H1 (cell line): ENCODE data around the gene PTRH1. TPM values are rescaled to one million over a fixed set of nuclear protein-coding genes. Genes with fewer than 3 reads are reported as not detected.
A peak's percentile ranks its signal among the peaks of the same experiment; 100 is the strongest.

ENCODE experiments used
- CTCF ChIA-PET: fragments of 300-600 bp; sonication (Branson Sonifier 250); formaldehyde crosslinking; loops from one replicate; lab custom pipeline; 2021; ENCODE audit not compliant: partially characterized antibody; lab: Charles Lee
- POLR2A ChIA-PET: fragments of 300-600 bp; sonication (Branson Sonifier 250); formaldehyde crosslinking; loops from one replicate; lab custom pipeline; 2021; ENCODE audit warnings: inconsistent platforms; ENCODE audit not compliant: partially characterized antibody; lab: Charles Lee
- DNase-seq, 2 experiments: peaks; one replicate each; pipeline versions ENCODE4 v3.0.0 to v3.0.0-alpha.2; 2010 to 2022; ENCODE audit warnings: low spot score in 2 of 2, low read depth in 1 of 2, mixed read lengths in 1 of 2
- FAIRE-seq: peaks from 2 replicates; lab custom pipeline; 2011; peaks lifted over from hg19 to GRCh38; lab: Jason Lieb, UNC
- H2AFZ ChIP-seq: 2 replicates; pipeline ENCODE4 v1.8.1; 2012; ENCODE audit warnings: low read length, inconsistent platforms
- H2AK5ac ChIP-seq: 2 replicates; pipeline ENCODE4 v1.6.1; 2013; ENCODE audit warnings: low read depth, low read length
- H2BK120ac ChIP-seq: replicated peaks from 2 replicates; pipeline ENCODE3; 2013; ENCODE audit warnings: low read depth, low read length, inconsistent platforms
- H2BK12ac ChIP-seq: 2 replicates; pipeline ENCODE4 v1.6.1; 2013; ENCODE audit warnings: low read depth, low read length
- H2BK15ac ChIP-seq: 2 replicates; pipeline ENCODE4 v1.6.1; 2013; ENCODE audit warnings: low read length
- H2BK20ac ChIP-seq: 2 replicates; pipeline ENCODE4 v1.6.1; 2013; ENCODE audit warnings: low read length
- H2BK5ac ChIP-seq: 2 replicates; pipeline ENCODE4 v1.6.1; 2013; ENCODE audit warnings: low read depth, low read length
- H3K14ac ChIP-seq: 2 replicates; pipeline ENCODE4 v1.6.1; 2013; ENCODE audit warnings: inconsistent platforms; ENCODE audit not compliant: insufficient read length
- H3K18ac ChIP-seq: 2 replicates; pipeline ENCODE4 v1.6.1; 2013; ENCODE audit warnings: low read length; ENCODE audit errors: extremely low read depth
- H3K23ac ChIP-seq: 2 replicates; pipeline ENCODE4 v1.6.1; 2013; ENCODE audit warnings: inconsistent platforms; ENCODE audit not compliant: insufficient read length
- H3K23me2 ChIP-seq: 2 replicates; pipeline ENCODE4 v1.6.1; 2013; ENCODE audit warnings: low read depth, low read length
- H3K27ac ChIP-seq: 2 replicates; pipeline ENCODE4 v1.6.1; 2011; ENCODE audit warnings: low read depth, low read length, inconsistent platforms
- H3K27me3 ChIP-seq, 4 experiments: replicated peaks in 1 of 4; 1 replicate in 1 of 4; 2 replicates in 3 of 4; pipeline versions ENCODE4 v1.6.1 to v1.8.1; 2011 to 2013; ENCODE audit warnings: low read length in 3 of 4, mild to moderate bottlenecking in 3 of 4, inconsistent platforms in 2 of 4, mixed read lengths in 2 of 4, moderate library complexity in 1 of 4; ENCODE audit not compliant: control insufficient read depth in 3 of 4, insufficient read depth in 3 of 4; ENCODE audit errors: extremely low read depth in 1 of 4
- H3K36me3 ChIP-seq, 4 experiments: 2 replicates each; pipeline versions ENCODE4 v1.6.1 to v1.8.1; 2011 to 2013; ENCODE audit warnings: mild to moderate bottlenecking in 4 of 4, low read length in 3 of 4, moderate library complexity in 2 of 4, control low read depth in 1 of 4, inconsistent platforms in 1 of 4; ENCODE audit not compliant: insufficient read depth in 4 of 4, control insufficient read depth in 2 of 4
- H3K4ac ChIP-seq: replicated peaks from 2 replicates; pipeline ENCODE3; 2013; ENCODE audit warnings: low read length, low read depth, mixed read lengths, inconsistent platforms; ENCODE audit not compliant: insufficient read length
- H3K4me1 ChIP-seq, 4 experiments: replicated peaks in 1 of 4; 1 replicate in 1 of 4; 2 replicates in 3 of 4; pipeline versions ENCODE4 v1.6.1 to v1.8.1; 2011 to 2013; ENCODE audit warnings: low read length in 3 of 4, inconsistent platforms in 2 of 4, mixed read lengths in 1 of 4; ENCODE audit not compliant: insufficient read depth in 4 of 4, control insufficient read depth in 3 of 4
- H3K4me2 ChIP-seq, 2 experiments: 2 replicates each; pipeline versions ENCODE4 v1.6.1 to v1.8.1; 2011 to 2013; ENCODE audit warnings: low read depth in 2 of 2, low read length in 2 of 2, control low read depth in 1 of 2, inconsistent platforms in 1 of 2, mild to moderate bottlenecking in 1 of 2; ENCODE audit not compliant: insufficient read depth in 1 of 2
- H3K4me3 ChIP-seq, 4 experiments: fragments of 200-600, 300-600 bp in 1 of 4; sonication (generic), shearing (Covaris generic), sonication (Bioruptor Twin) in 1 of 4; 2 replicates each; pipeline versions ENCODE4 v1.5.1 to v1.8.1; 2011 to 2016; ENCODE audit warnings: low read length in 4 of 4, low read depth in 3 of 4, control low read depth in 2 of 4, inconsistent platforms in 2 of 4, mild to moderate bottlenecking in 2 of 4, mixed read lengths in 1 of 4, moderate library complexity in 1 of 4; ENCODE audit not compliant: insufficient read depth in 2 of 4; ENCODE audit errors: extremely low read depth in 1 of 4
- H3K56ac ChIP-seq: replicated peaks from 2 replicates; pipeline ENCODE3; 2013; ENCODE audit warnings: low read depth, mild to moderate bottlenecking, mixed read lengths, low read length, inconsistent platforms; ENCODE audit not compliant: insufficient read length
- H3K79me1 ChIP-seq: 2 replicates; pipeline ENCODE4 v1.6.1; 2013; ENCODE audit warnings: low read depth, low read length, control low read depth
- H3K79me2 ChIP-seq, 2 experiments: 2 replicates each; pipeline versions ENCODE4 v1.6.1 to v1.8.1; 2012 to 2013; ENCODE audit warnings: low read length in 2 of 2, mild to moderate bottlenecking in 2 of 2, inconsistent platforms in 1 of 2; ENCODE audit not compliant: insufficient read depth in 2 of 2, control insufficient read depth in 1 of 2
- H3K9ac ChIP-seq, 4 experiments: replicated peaks in 1 of 4; 1 replicate in 1 of 4; 2 replicates in 3 of 4; pipeline versions ENCODE4 v1.6.1 to v1.8.1; 2011 to 2013; ENCODE audit warnings: low read depth in 3 of 4, low read length in 3 of 4, control low read depth in 2 of 4, mild to moderate bottlenecking in 2 of 4, moderate library complexity in 2 of 4, inconsistent platforms in 1 of 4; ENCODE audit errors: extremely low read depth in 1 of 4
- H3K9me3 ChIP-seq, 2 experiments: 2 replicates each; pipeline versions ENCODE4 v1.6.1 to v1.8.1; 2012 to 2013; ENCODE audit warnings: mild to moderate bottlenecking in 2 of 2, moderate library complexity in 2 of 2, control low read depth in 1 of 2, inconsistent platforms in 1 of 2, low read depth in 1 of 2, low read length in 1 of 2, mixed read lengths in 1 of 2; ENCODE audit not compliant: insufficient read depth in 2 of 2
- H4K20me1 ChIP-seq, 2 experiments: replicated peaks in 1 of 2; 2 replicates each; pipeline versions ENCODE3 to v1.8.1; 2011 to 2013; ENCODE audit warnings: inconsistent platforms in 2 of 2, low read length in 2 of 2, mild to moderate bottlenecking in 1 of 2; ENCODE audit not compliant: insufficient read depth in 2 of 2, control insufficient read depth in 1 of 2
- H4K5ac ChIP-seq: 2 replicates; pipeline ENCODE4 v1.6.1; 2013; ENCODE audit warnings: low read length, low read depth, mixed read lengths, inconsistent platforms; ENCODE audit not compliant: insufficient read length
- H4K8ac ChIP-seq: 2 replicates; pipeline ENCODE4 v1.8.0; 2013; ENCODE audit warnings: mild to moderate bottlenecking, moderate library complexity, low read length, inconsistent platforms; ENCODE audit not compliant: insufficient read depth; ENCODE audit errors: extremely low read depth
- H4K91ac ChIP-seq: replicated peaks from 2 replicates; pipeline ENCODE3; 2013; ENCODE audit warnings: low read length, mixed read lengths, inconsistent platforms; ENCODE audit not compliant: insufficient read length
- ASH2L ChIP-seq: fragments of 200-600, 300-600 bp; sonication (generic); IDR thresholded peaks from one replicate; pipeline ENCODE4 v1.7.1; 2017; ENCODE audit warnings: low read length
- EGR1 ChIP-seq: IDR thresholded peaks from 2 replicates; pipeline ENCODE4 v1.6.1; 2011; ENCODE audit warnings: low read depth, low read length, borderline replicate concordance
- JUN ChIP-seq: IDR thresholded peaks from 2 replicates; pipeline ENCODE4 v1.6.1; 2011; ENCODE audit warnings: low read depth, mild to moderate bottlenecking, improper control_type of control experiment, low read length
- KDM4A ChIP-seq: IDR thresholded peaks from one replicate; pipeline ENCODE4 v1.7.1; 2012; ENCODE audit warnings: low read depth, mild to moderate bottlenecking, moderate library complexity, low read length, inconsistent platforms; ENCODE audit not compliant: severe bottlenecking
- MAFK ChIP-seq: IDR thresholded peaks from 2 replicates; pipeline ENCODE4 v1.6.1; 2012; ENCODE audit warnings: low read depth, mild to moderate bottlenecking, improper control_type of control experiment, low read length
- RBBP5 ChIP-seq: IDR thresholded peaks from 2 replicates; pipeline ENCODE4 v1.7.1; 2012; ENCODE audit warnings: low read depth, mild to moderate bottlenecking, inconsistent platforms, low read length, moderate library complexity, borderline replicate concordance
- SIN3A ChIP-seq, 2 experiments: IDR thresholded peaks in 1 of 2; conservative IDR thresholded peaks in 1 of 2; 2 replicates each; pipeline ENCODE4 v1.6.1; 2011 to 2012; ENCODE audit warnings: low read length in 2 of 2, improper control_type of control experiment in 1 of 2, low read depth in 1 of 2, mild to moderate bottlenecking in 1 of 2
- SP1 ChIP-seq: IDR thresholded peaks from 2 replicates; pipeline ENCODE4 v1.6.1; 2011; ENCODE audit warnings: low read depth, low read length
- SP4 ChIP-seq: IDR thresholded peaks from 2 replicates; pipeline ENCODE4 v1.6.1; 2012; ENCODE audit warnings: low read length, inconsistent platforms
- YY1 ChIP-seq: IDR thresholded peaks from 2 replicates; pipeline ENCODE4 v1.6.1; 2011; ENCODE audit warnings: low read depth, mild to moderate bottlenecking, low read length
- WGBS, 2 experiments: shearing (Covaris generic) in 1 of 2; methylation state at CpG; one replicate each; pipeline versions ENCODE4 v1.1.6 to v1.1.7; 2013 to 2015; ENCODE audit warnings: low lambda C conversion rate in 2 of 2, mixed read lengths in 2 of 2, inconsistent platforms in 1 of 2, low coverage in 1 of 2, missing lambda C conversion rate in 1 of 2; ENCODE audit not compliant: insufficient replicate concordance in 2 of 2, insufficient coverage in 1 of 2, insufficient read length in 1 of 2; ENCODE audit errors: extremely low coverage in 1 of 2, missing lambda C conversion rate in 1 of 2; 5-methylcytosine and 5-hydroxymethylcytosine counted together
- polyA plus RNA-seq, 7 experiments: library from polyadenylated mRNA; depleted of rRNA in 3 of 7; stranded (reverse) in 5 of 7; unstranded in 2 of 7; fragments of >200 nt in 5 of 7; fragments of 200-250 nt in 2 of 7; gene quantifications; 1 replicate in 5 of 7; 2 replicates in 1 of 7; 4 replicates in 1 of 7; pipeline versions ENCODE4 v1.2.1 to v1.2.3, GENCODE V29; 2011 to 2013; ENCODE audit warnings: missing spikeins in 2 of 7, mixed read lengths in 2 of 7
- total RNA-seq: library from RNA; stranded (reverse); fragmentation: NEBNext Ultra II Directional; extraction: Animal tissue kit (Norgen Biotek cat#: 25700); gene quantifications from 2 replicates; pipeline ENCODE4 v1.2.1, GENCODE V29; 2021

PTRH1 gene
- total and polyA plus RNA-seq, 2 of the 8 experiments (the other 6 are each of a cell fraction or from before 2014, with no cell fraction given) = 11.1 to 19.8 TPM

GRCh38 chr9:127741831-127742434 lies 26.5 kb upstream of the PTRH1 start:
- no peak overlapping the region for H4K5ac ChIP-seq
- H3K4me1 ChIP-seq = no peaks in the 10 kb centered on the region; a peak in 2 of 7 replicates
- H2AK5ac ChIP-seq = no peak overlapping the region
- H3K79me2 ChIP-seq = no peaks in the 10 kb centered on the region
- no peaks in the 10 kb centered on the region for H3K36me3 ChIP-seq
- no peak overlapping the region for H3K27ac ChIP-seq
- ChIA-PET POLR2A (interaction anchor here (0.7 to 2.0 kb wide), 10 partner anchors 13 to 291 kb away, joined by 3 to 6 read pairs (median 4); partner anchors contain the start of genes CDK9, LRSAM1 and RPL12), CTCF (interaction anchor here (0.5 to 7.3 kb wide), 10 partner anchors 7 to 1441 kb away, joined by 3 to 37 read pairs (median 4); partner anchors contain the start of genes CDK9 and TOR2A)
- no peak overlapping the region for H4K8ac ChIP-seq
- no peaks in the 10 kb centered on the region for H3K27me3 ChIP-seq
- H3K23ac ChIP-seq = no peak overlapping the region
- peak overlapping the region; percentile 32 to 67 (median 47) for H3K4me3 ChIP-seq
- H3K79me1 ChIP-seq = no peaks in the 10 kb centered on the region
- H2BK5ac ChIP-seq = no peak overlapping the region; the same call in 1 of the 2 replicates
- no peak overlapping the region for H2AFZ ChIP-seq
- no peak overlapping the region for H3K9ac ChIP-seq
- H2BK15ac ChIP-seq = no peak overlapping the region
- no peak overlapping the region for H4K91ac ChIP-seq
- no peak overlapping the region for H2BK20ac ChIP-seq
- 6% methylated on average over 31 of the region's 38 CpGs; no CpG with 5 or more reads in 1 of the 2 experiments for WGBS, 2 experiments
- peaks cover 0 to 5% of the 10 kb centered on the region in 2 experiments for H4K20me1 ChIP-seq
- no peaks in the 10 kb centered on the region for H3K9me3 ChIP-seq
- FAIRE-seq = peak; percentile 7
- H3K56ac ChIP-seq = no peak overlapping the region
- TF ChIP-seq ASH2L = peak; percentile 45
- TF ChIP-seq SP4 = no peak; the same call in 1 of the 2 replicates
- no peak for TF ChIP-seq MAFK
- no peak for TF ChIP-seq EGR1
- TF ChIP-seq KDM4A = peak; percentile 14
- peak in 1 of 2 experiments; percentile 10; a peak in 1 of 4 replicates for TF ChIP-seq SIN3A (conservative IDR thresholded peaks at IDR 0.05 in 1 of 2, IDR thresholded peaks at IDR 0.05 in 1 of 2; ENCODE audit: low read depth in 1 of 2, low read length in 2 of 2)
- TF ChIP-seq JUN = no peak
- TF ChIP-seq YY1 = no peak
- peak; percentile 43; the same call in 1 of the 2 replicates for TF ChIP-seq RBBP5
- TF ChIP-seq SP1 = peak; percentile 58; the same call in 1 of the 2 replicates
- H2BK120ac ChIP-seq = no peak overlapping the region
- H3K4ac ChIP-seq = no peak overlapping the region
- H2BK12ac ChIP-seq = no peak overlapping the region
- peak overlapping the region; percentile 87 to 92 for H3K4me2 ChIP-seq
- H3K14ac ChIP-seq = no peak overlapping the region
- no peak overlapping the region for H3K18ac ChIP-seq
- H3K23me2 ChIP-seq = peaks cover 7% of the 10 kb centered on the region; the same call in 1 of the 2 replicates
- peak; percentile 67 to 96 for DNase-seq
